GM20000 (cell line): ENCODE results near the gene LSS.

Source experiments
- DNase-seq: peaks from one replicate; pipeline ENCODE4 v3.0.0; 2012; ENCODE audit warnings: low spot score
- CTCF ChIP-seq: IDR thresholded peaks from 2 replicates; pipeline ENCODE4 v1.5.1; 2012; ENCODE audit warnings: mild to moderate bottlenecking, control low read depth; ENCODE audit errors: extremely low read depth, missing control alignments

LSS gene

GRCh38 chr21:46216132-46216747 is 12.3 kb downstream of the LSS start:
- TF ChIP-seq CTCF: no peak

GRCh38 chr21:46215436-46216131 is 13.0 kb downstream of the LSS start:
- TF ChIP-seq CTCF: no peak
- DNase-seq: no peak

More at GRCh38 chr21:46216132-46216747, 12.3 kb downstream of the LSS start:
- no peak for DNase-seq

GRCh38 chr21:46214478-46215340 is 13.9 kb downstream of the LSS start:
- no peak for DNase-seq
- TF ChIP-seq CTCF: no peak

- no peak for DNase-seq
Observed at GRCh38 chr21:46213620-46214286, 14.8 kb downstream of the LSS start.

GRCh38 chr21:46212721-46213484 is 15.7 kb downstream of the LSS start:
- no peak for DNase-seq
- TF ChIP-seq CTCF: no peak

More at GRCh38 chr21:46213620-46214286, 14.8 kb downstream of the LSS start:
- TF ChIP-seq CTCF: no peak

- DNase-seq: no peak
- TF ChIP-seq CTCF: no peak
Observed at GRCh38 chr21:46211786-46212720, 16.5 kb downstream of the LSS start.
